Measurements from ENCODE around the gene PLCXD3.

PLCXD3 gene

GRCh38 chr5:41365369-41365768 lies 145.0 kb downstream of the PLCXD3 start:
- no peaks in the 10 kb centered on the region for H3K36me3 ChIP-seq (ENCODE audit: insufficient read depth, low read length)
- DNase-seq (ENCODE audit: low read depth, low spot score): no peak
- TF ChIP-seq FOXP2 (optimal IDR thresholded peaks at IDR 0.05; ENCODE audit: control extremely low read depth, extremely low read length, insufficient read depth) (no peak), EZH2 (IDR thresholded peaks at IDR 0.05) (no peak), POLR2AphosphoS5 (IDR thresholded peaks at IDR 0.05; ENCODE audit: borderline replicate concordance, low read depth, low read length) (no peak)

DNA sequence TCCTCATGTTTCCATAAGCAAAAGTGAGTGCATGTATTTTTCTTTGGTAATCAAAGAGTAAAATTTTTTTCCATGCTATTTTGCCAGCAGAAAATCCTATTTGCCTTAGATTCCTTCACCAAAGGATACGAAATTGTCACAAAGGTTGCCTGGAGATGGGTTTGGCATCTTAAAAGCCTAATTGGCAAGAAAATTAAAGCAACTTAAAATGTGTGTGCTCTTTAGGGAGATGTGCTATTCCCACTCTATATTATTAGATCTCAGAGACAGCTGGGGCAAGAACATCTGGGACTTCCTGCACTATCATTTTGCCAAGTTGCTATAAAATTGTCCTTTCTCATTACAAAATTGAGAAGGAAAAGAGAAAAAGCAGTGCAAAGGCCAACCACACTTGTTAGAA lies 146.1 kb downstream of the PLCXD3 start:
- no peak overlapping the region for H3K27ac ChIP-seq
- no peaks in the 10 kb centered on the region for H3K36me3 ChIP-seq (ENCODE audit: insufficient read depth, low read length)
- TF ChIP-seq FOXP2 (optimal IDR thresholded peaks at IDR 0.05; ENCODE audit: control extremely low read depth, extremely low read length, insufficient read depth): no peak
- no peak for TF ChIP-seq EZH2 (IDR thresholded peaks at IDR 0.05)
- no peak for TF ChIP-seq POLR2AphosphoS5 (IDR thresholded peaks at IDR 0.05; ENCODE audit: borderline replicate concordance, low read depth, low read length)
- no peak overlapping the region for H3K9ac ChIP-seq (ENCODE audit: insufficient read length)
- no peak overlapping the region for H3K4me3 ChIP-seq
- no peak for DNase-seq (ENCODE audit: low read depth, low spot score)
- no peaks in the 10 kb centered on the region for H3K9me3 ChIP-seq (ENCODE audit: low read depth, low read length)

More at GRCh38 chr5:41365369-41365768, 145.0 kb downstream of the PLCXD3 start:
- H3K4me3 ChIP-seq: no peak overlapping the region
- H3K27ac ChIP-seq: no peak overlapping the region
- no peaks in the 10 kb centered on the region for H3K9me3 ChIP-seq (ENCODE audit: low read depth, low read length)
- no peak overlapping the region for H3K9ac ChIP-seq (ENCODE audit: insufficient read length)

GRCh38 chr5:41363343-41363986 lies 146.9 kb downstream of the PLCXD3 start:
- Histone ChIP-seq H3K36me3 (ENCODE audit: insufficient read depth, low read length) (no peaks in the 10 kb centered on the region), H3K27ac (no peak overlapping the region), H3K9me3 (ENCODE audit: low read depth, low read length) (no peaks in the 10 kb centered on the region), H3K4me3 (no peak overlapping the region), H3K9ac (ENCODE audit: insufficient read length) (no peak overlapping the region)
- no peak for DNase-seq (ENCODE audit: low read depth, low spot score)
- TF ChIP-seq POLR2AphosphoS5 (IDR thresholded peaks at IDR 0.05; ENCODE audit: borderline replicate concordance, low read depth, low read length): no peak
- no peak for TF ChIP-seq FOXP2 (optimal IDR thresholded peaks at IDR 0.05; ENCODE audit: control extremely low read depth, extremely low read length, insufficient read depth)
- TF ChIP-seq EZH2 (IDR thresholded peaks at IDR 0.05): no peak

DNA sequence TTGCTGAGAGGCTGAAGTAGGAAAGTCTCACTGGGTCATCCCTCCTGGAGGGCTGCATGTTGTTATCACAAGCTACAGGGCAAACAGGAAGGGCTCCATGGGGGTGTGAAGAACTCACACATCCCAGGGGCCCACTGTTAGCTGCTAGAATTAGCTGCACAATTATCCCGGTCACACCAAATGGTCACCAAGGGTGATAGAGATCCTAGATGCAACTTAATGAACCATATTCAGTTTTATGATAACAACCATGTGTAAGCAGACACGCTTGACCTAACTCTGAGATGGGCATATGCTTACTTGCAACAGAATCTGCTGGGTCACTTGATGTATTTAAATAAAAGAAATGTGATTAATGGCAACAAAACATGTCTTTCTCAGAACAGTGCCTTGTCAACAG lies 153.6 kb downstream of the PLCXD3 start:
- Histone ChIP-seq H3K27ac (no peak overlapping the region), H3K9ac (ENCODE audit: insufficient read length) (no peak overlapping the region), H3K36me3 (ENCODE audit: insufficient read depth, low read length) (no peaks in the 10 kb centered on the region), H3K4me3 (no peak overlapping the region), H3K9me3 (ENCODE audit: low read depth, low read length) (no peaks in the 10 kb centered on the region)
- no peak for DNase-seq (ENCODE audit: low read depth, low spot score)
- TF ChIP-seq POLR2AphosphoS5 (IDR thresholded peaks at IDR 0.05; ENCODE audit: borderline replicate concordance, low read depth, low read length) (no peak), EZH2 (IDR thresholded peaks at IDR 0.05) (no peak), FOXP2 (optimal IDR thresholded peaks at IDR 0.05; ENCODE audit: control extremely low read depth, extremely low read length, insufficient read depth) (no peak)

- no peak overlapping the region for H3K9ac ChIP-seq (ENCODE audit: insufficient read length)
- no peak overlapping the region for H3K4me3 ChIP-seq
- DNase-seq (ENCODE audit: low read depth, low spot score): no peak
- no peaks in the 10 kb centered on the region for H3K36me3 ChIP-seq (ENCODE audit: insufficient read depth, low read length)
- no peaks in the 10 kb centered on the region for H3K9me3 ChIP-seq (ENCODE audit: low read depth, low read length)
- no peak overlapping the region for H3K27ac ChIP-seq
- TF ChIP-seq EZH2 (IDR thresholded peaks at IDR 0.05) (no peak), POLR2AphosphoS5 (IDR thresholded peaks at IDR 0.05; ENCODE audit: borderline replicate concordance, low read depth, low read length) (no peak), FOXP2 (optimal IDR thresholded peaks at IDR 0.05; ENCODE audit: control extremely low read depth, extremely low read length, insufficient read depth) (no peak)
These were observed 160.6 kb downstream of the PLCXD3 start for GRCh38 chr5:41349846-41350245.

DNA sequence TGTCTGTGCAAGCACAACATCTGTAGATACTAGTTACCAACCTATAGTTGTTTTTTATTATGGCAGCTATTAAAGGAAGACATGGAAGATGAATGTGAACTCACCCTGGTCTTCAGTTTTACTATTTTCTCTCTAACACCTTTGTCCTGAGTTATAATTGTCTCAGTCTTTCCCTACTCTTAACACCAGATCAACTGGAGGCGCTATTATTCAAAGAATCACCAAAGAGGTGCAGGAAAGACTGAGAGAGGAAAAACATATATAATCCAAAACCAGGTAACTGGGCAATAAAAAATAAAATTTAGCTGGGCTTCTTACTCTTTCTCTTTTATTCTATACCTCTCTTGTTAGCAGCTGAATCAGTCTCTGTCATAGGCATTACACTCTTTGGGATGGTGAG lies 162.8 kb downstream of the PLCXD3 start:
- Histone ChIP-seq H3K36me3 (ENCODE audit: insufficient read depth, low read length) (no peaks in the 10 kb centered on the region), H3K27ac (no peak overlapping the region), H3K4me3 (no peak overlapping the region), H3K9ac (ENCODE audit: insufficient read length) (no peak overlapping the region), H3K9me3 (ENCODE audit: low read depth, low read length) (no peaks in the 10 kb centered on the region)
- no peak for DNase-seq (ENCODE audit: low read depth, low spot score)
- TF ChIP-seq POLR2AphosphoS5 (IDR thresholded peaks at IDR 0.05; ENCODE audit: borderline replicate concordance, low read depth, low read length): no peak
- no peak for TF ChIP-seq EZH2 (IDR thresholded peaks at IDR 0.05)
- TF ChIP-seq FOXP2 (optimal IDR thresholded peaks at IDR 0.05; ENCODE audit: control extremely low read depth, extremely low read length, insufficient read depth): no peak

DNA sequence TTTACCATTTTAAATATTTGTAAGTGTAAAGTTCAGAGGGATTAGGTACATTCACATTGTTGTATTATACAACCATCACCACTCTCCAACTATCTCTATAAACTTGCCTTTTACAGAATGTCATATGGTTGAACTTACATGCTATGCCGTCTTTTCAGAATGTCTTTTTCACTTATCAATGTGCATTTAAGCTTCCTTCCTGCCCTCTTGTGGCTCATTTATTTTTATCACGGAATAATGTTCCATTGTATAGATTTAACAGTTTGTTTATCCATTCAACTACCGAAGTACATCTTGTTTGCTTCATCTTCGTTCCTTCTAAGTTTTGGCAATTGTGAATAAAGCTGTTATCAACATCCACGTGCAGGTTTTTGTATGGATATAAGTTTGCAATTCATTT lies 163.8 kb downstream of the PLCXD3 start:
- Histone ChIP-seq H3K9me3 (ENCODE audit: low read depth, low read length) (no peaks in the 10 kb centered on the region), H3K36me3 (ENCODE audit: insufficient read depth, low read length) (no peaks in the 10 kb centered on the region), H3K27ac (no peak overlapping the region), H3K4me3 (no peak overlapping the region), H3K9ac (ENCODE audit: insufficient read length) (no peak overlapping the region)
- no peak for TF ChIP-seq POLR2AphosphoS5 (IDR thresholded peaks at IDR 0.05; ENCODE audit: borderline replicate concordance, low read depth, low read length)
- TF ChIP-seq EZH2 (IDR thresholded peaks at IDR 0.05): no peak
- no peak for TF ChIP-seq FOXP2 (optimal IDR thresholded peaks at IDR 0.05; ENCODE audit: control extremely low read depth, extremely low read length, insufficient read depth)
- DNase-seq (ENCODE audit: low read depth, low spot score): no peak

GRCh38 chr5:41345295-41345694 lies 165.1 kb downstream of the PLCXD3 start:
- TF ChIP-seq POLR2AphosphoS5 (IDR thresholded peaks at IDR 0.05; ENCODE audit: borderline replicate concordance, low read depth, low read length) (no peak), FOXP2 (optimal IDR thresholded peaks at IDR 0.05; ENCODE audit: control extremely low read depth, extremely low read length, insufficient read depth) (no peak), EZH2 (IDR thresholded peaks at IDR 0.05) (no peak)
- no peak overlapping the region for H3K9ac ChIP-seq (ENCODE audit: insufficient read length)
- no peaks in the 10 kb centered on the region for H3K9me3 ChIP-seq (ENCODE audit: low read depth, low read length)
- no peaks in the 10 kb centered on the region for H3K36me3 ChIP-seq (ENCODE audit: insufficient read depth, low read length)
- H3K4me3 ChIP-seq: no peak overlapping the region
- H3K27ac ChIP-seq: no peak overlapping the region
- no peak for DNase-seq (ENCODE audit: low read depth, low spot score)

DNA sequence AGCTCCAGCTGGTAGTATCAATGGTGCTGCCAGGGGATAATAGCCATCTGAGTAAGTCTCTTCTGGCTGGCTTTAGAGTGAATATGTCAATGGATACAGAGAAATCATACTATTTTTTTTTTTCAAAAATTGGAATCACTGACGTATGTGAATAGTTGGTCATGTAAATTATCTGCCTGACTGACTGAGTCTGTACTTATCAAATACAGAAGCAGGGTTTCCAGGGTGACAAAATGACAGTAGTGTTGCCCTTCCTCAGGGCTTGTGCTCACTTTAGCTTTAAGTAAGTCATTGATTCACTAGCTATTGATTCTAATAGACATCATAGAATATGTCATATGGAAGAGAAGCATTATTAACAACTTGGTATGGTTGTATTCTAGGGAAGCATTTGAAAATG lies 171.1 kb downstream of the PLCXD3 start:
- TF ChIP-seq POLR2AphosphoS5 (IDR thresholded peaks at IDR 0.05; ENCODE audit: borderline replicate concordance, low read depth, low read length) (no peak), EZH2 (IDR thresholded peaks at IDR 0.05) (no peak), FOXP2 (optimal IDR thresholded peaks at IDR 0.05; ENCODE audit: control extremely low read depth, extremely low read length, insufficient read depth) (no peak)

More for the DNA sequence above, 171.1 kb downstream of the PLCXD3 start:
- DNase-seq (ENCODE audit: low read depth, low spot score): no peak
- no peaks in the 10 kb centered on the region for H3K36me3 ChIP-seq (ENCODE audit: insufficient read depth, low read length)
- H3K9ac ChIP-seq (ENCODE audit: insufficient read length): no peak overlapping the region
- H3K9me3 ChIP-seq (ENCODE audit: low read depth, low read length): no peaks in the 10 kb centered on the region
- H3K27ac ChIP-seq: no peak overlapping the region
- no peak overlapping the region for H3K4me3 ChIP-seq

Data from SK-N-MC (cell line).